BJ (cell line): Measurements from ENCODE around the gene ATXN10. TPM values are rescaled to one million over a fixed set of nuclear protein-coding genes. Genes with fewer than 3 reads are reported as not detected.
A peak's percentile ranks its signal among the peaks of the same experiment; 100 is the strongest.

Experiments
- CTCF ChIA-PET: fragments of 350-600 bp; formaldehyde crosslinking; extraction: SDS; loops from one replicate; lab custom pipeline; 2021; ENCODE audit warnings: antibody characterized with exemption, inconsistent platforms; lab: Yijun Ruan, JAX
- POLR2A ChIA-PET: fragments of 300-600 bp; sonication (Branson Sonifier 250); formaldehyde crosslinking; extraction: SDS; loops from one replicate; lab custom pipeline; 2021; ENCODE audit warnings: antibody characterized with exemption; lab: Charles Lee
- DNase-seq: peaks from one replicate; pipeline ENCODE4 v3.0.0-alpha.2; 2011; ENCODE audit warnings: low read depth
- H3K27me3 ChIP-seq: 2 replicates; pipeline ENCODE4 v1.6.0; 2011; ENCODE audit warnings: low read length; ENCODE audit not compliant: control insufficient read depth, insufficient read depth
- H3K36me3 ChIP-seq: 2 replicates; pipeline ENCODE4 v1.5.1; 2011; ENCODE audit warnings: low read length; ENCODE audit not compliant: control insufficient read depth, insufficient read depth
- H3K4me3 ChIP-seq: 2 replicates; pipeline ENCODE4 v1.5.1; 2011; ENCODE audit warnings: low read depth, mild to moderate bottlenecking, control low read depth, low read length
- CTCF ChIP-seq: IDR thresholded peaks from 2 replicates; pipeline ENCODE4 v1.5.1; 2011; ENCODE audit warnings: low read depth, mild to moderate bottlenecking, control low read depth, inconsistent platforms, low read length, moderate library complexity; ENCODE audit not compliant: insufficient read depth
- polyA plus RNA-seq: library from polyadenylated mRNA; depleted of rRNA; stranded (reverse); fragments of >200 nt; gene quantifications from 2 replicates; pipeline ENCODE4 v1.2.3, GENCODE V29; 2011

The ATXN10 gene
- polyA plus RNA-seq, 1 experiment, result 328 TPM

GRCh38 chr22:45754822-45755221, 83.2 kb downstream of the ATXN10 start:
- no peak for TF ChIP-seq CTCF
- POLR2A ChIA-PET, result no interaction called here
- CTCF ChIA-PET, result no interaction called here
- Histone ChIP-seq H3K4me3 (no peak overlapping the region), H3K27me3 (no peaks in the 10 kb centered on the region), H3K36me3 (peaks cover 4% of the 10 kb centered on the region)
- no peak for DNase-seq

GRCh38 chr22:45756558-45756957, 84.9 kb downstream of the ATXN10 start:
- no peak for DNase-seq
- TF ChIP-seq CTCF, result no peak
- Histone ChIP-seq H3K27me3 (no peaks in the 10 kb centered on the region), H3K4me3 (no peak overlapping the region), H3K36me3 (peaks cover 4% of the 10 kb centered on the region)
- POLR2A ChIA-PET, result interaction anchor here (0.6 to 1.1 kb wide), 2 partner anchors 47 to 646 kb away, joined by 3 to 7 read pairs; no protein-coding TSS in a partner anchor
- CTCF ChIA-PET, result interaction anchor here (0.6 to 0.8 kb wide), 2 partner anchors 8 to 75 kb away, joined by 3 read pairs; no protein-coding TSS in a partner anchor

- no peaks in the 10 kb centered on the region for H3K27me3 ChIP-seq
- ChIA-PET CTCF (interaction anchor here (0.8 kb wide), 1 partner anchor 75 kb away, joined by 3 read pairs; no protein-coding TSS in a partner anchor), POLR2A (interaction anchor here (0.5 to 1.1 kb wide), 2 partner anchors 48 to 315 kb away, joined by 3 to 16 read pairs; no protein-coding TSS in a partner anchor)
- DNase-seq, result peak; percentile 53
- H3K36me3 ChIP-seq, result peaks cover 4% of the 10 kb centered on the region
- H3K4me3 ChIP-seq, result no peak overlapping the region
- peak; percentile 52 for TF ChIP-seq CTCF
Measured at GRCh38 chr22:45757068-45757467, 85.4 kb downstream of the ATXN10 start.

GRCh38 chr22:45757936-45758335, 86.3 kb downstream of the ATXN10 start:
- no peak for DNase-seq
- no peak for TF ChIP-seq CTCF
- CTCF ChIA-PET, result interaction anchor here (0.8 to 3.0 kb wide), 4 partner anchors 9 to 113 kb away, joined by 3 to 12 read pairs (median 4); no protein-coding TSS in a partner anchor
- Histone ChIP-seq H3K36me3 (peaks cover 4% of the 10 kb centered on the region), H3K4me3 (no peak overlapping the region), H3K27me3 (no peaks in the 10 kb centered on the region)
- POLR2A ChIA-PET, result no interaction called here

- Histone ChIP-seq H3K27me3 (no peaks in the 10 kb centered on the region), H3K36me3 (peaks cover 6% of the 10 kb centered on the region), H3K4me3 (no peak overlapping the region)
- no peak for TF ChIP-seq CTCF
- DNase-seq, result peak; percentile 32
- POLR2A ChIA-PET, result no interaction called here
- CTCF ChIA-PET, result interaction anchor here (0.8 to 3.0 kb wide), 4 partner anchors 10 to 114 kb away, joined by 3 to 12 read pairs (median 4); no protein-coding TSS in a partner anchor
Measured at GRCh38 chr22:45758603-45759002, 87.0 kb downstream of the ATXN10 start.
